ENCODE data around the gene MEGF11.

The MEGF11 gene

GRCh38 chr15:66278671-66279070 is 25.1 kb upstream of the MEGF11 start:
- no peak overlapping the region for H3K4me3 ChIP-seq (replicated peaks; ENCODE audit: insufficient read depth, low read length)
- TF ChIP-seq GABPA (IDR thresholded peaks at IDR 0.05; ENCODE audit: low read depth): no peak
- TF ChIP-seq CTCF (IDR thresholded peaks at IDR 0.05; ENCODE audit: insufficient read depth, low read length): no peak
- TF ChIP-seq POLR2AphosphoS5 (IDR thresholded peaks at IDR 0.05; ENCODE audit: low read depth): no peak
- no peak for TF ChIP-seq SPI1 (IDR thresholded peaks at IDR 0.05; ENCODE audit: borderline replicate concordance, low read depth)
- TF ChIP-seq REST (IDR thresholded peaks at IDR 0.05; ENCODE audit: insufficient replicate concordance, low read depth): no peak
- no peak overlapping the region for H3K27ac ChIP-seq (replicated peaks)
- H3K27me3 ChIP-seq (ENCODE audit: insufficient read depth, poor library complexity, severe bottlenecking): no peaks in the 10 kb centered on the region
- no peak for DNase-seq (ENCODE audit: low read depth in 1 of 2, low spot score in 1 of 2)

GRCh38 chr15:66278056-66278455 is 24.5 kb upstream of the MEGF11 start:
- TF ChIP-seq SPI1 (IDR thresholded peaks at IDR 0.05; ENCODE audit: borderline replicate concordance, low read depth) (no peak), POLR2AphosphoS5 (IDR thresholded peaks at IDR 0.05; ENCODE audit: low read depth) (no peak), REST (IDR thresholded peaks at IDR 0.05; ENCODE audit: insufficient replicate concordance, low read depth) (no peak)
- H3K27me3 ChIP-seq (ENCODE audit: insufficient read depth, poor library complexity, severe bottlenecking): no peaks in the 10 kb centered on the region
- H3K4me3 ChIP-seq (replicated peaks; ENCODE audit: insufficient read depth, low read length): no peak overlapping the region
- no peak for DNase-seq (ENCODE audit: low read depth in 1 of 2, low spot score in 1 of 2)
- no peak overlapping the region for H3K27ac ChIP-seq (replicated peaks)

GRCh38 chr15:66276546-66276945 is 23.0 kb upstream of the MEGF11 start:
- no peak for DNase-seq (ENCODE audit: low read depth in 1 of 2, low spot score in 1 of 2)
- Histone ChIP-seq H3K27ac (replicated peaks) (no peak overlapping the region), H3K27me3 (ENCODE audit: insufficient read depth, poor library complexity, severe bottlenecking) (no peaks in the 10 kb centered on the region), H3K4me3 (replicated peaks; ENCODE audit: insufficient read depth, low read length) (no peak overlapping the region)
- TF ChIP-seq SPI1 (IDR thresholded peaks at IDR 0.05; ENCODE audit: borderline replicate concordance, low read depth) (no peak), POLR2AphosphoS5 (IDR thresholded peaks at IDR 0.05; ENCODE audit: low read depth) (no peak)

GRCh38 chr15:66275352-66275751 is 21.8 kb upstream of the MEGF11 start:
- H3K27me3 ChIP-seq (ENCODE audit: insufficient read depth, poor library complexity, severe bottlenecking): no peaks in the 10 kb centered on the region
- no peak for TF ChIP-seq CTCF (IDR thresholded peaks at IDR 0.05; ENCODE audit: insufficient read depth, low read length)
- TF ChIP-seq GABPA (IDR thresholded peaks at IDR 0.05; ENCODE audit: low read depth): no peak
- TF ChIP-seq REST (IDR thresholded peaks at IDR 0.05; ENCODE audit: insufficient replicate concordance, low read depth): no peak
- TF ChIP-seq POLR2AphosphoS5 (IDR thresholded peaks at IDR 0.05; ENCODE audit: low read depth): no peak
- no peak for TF ChIP-seq SPI1 (IDR thresholded peaks at IDR 0.05; ENCODE audit: borderline replicate concordance, low read depth)
- H3K27ac ChIP-seq (replicated peaks): no peak overlapping the region
- H3K4me3 ChIP-seq (replicated peaks; ENCODE audit: insufficient read depth, low read length): no peak overlapping the region
- no peak for DNase-seq (ENCODE audit: low read depth in 1 of 2, low spot score in 1 of 2)
